ENCODE results near the gene TPTE2. TPM values are rescaled to one million over a fixed set of nuclear protein-coding genes. Genes with fewer than 3 reads are reported as not detected.

TPTE2 gene
- total RNA-seq, 4 donors from 2014 or later, result not detected

GRCh38 chr13:19592657-19593180 is 31.4 kb upstream of the TPTE2 start:
- Histone ChIP-seq H3K27me3 (peaks cover 9% of the 10 kb centered on the region), H3K27ac (no peak overlapping the region), H3K4me1 (no peaks in the 10 kb centered on the region), H3K36me3 (no peaks in the 10 kb centered on the region), H3K9me3 (no peaks in the 10 kb centered on the region), H3K4me3 (no peak overlapping the region)
- ATAC-seq, result no peak
- 71 to 83% methylated on average over 1 of the region's 1 CpG for WGBS, 2 donors (ENCODE audit: low coverage in 1 of 2)
- TF ChIP-seq EP300 (IDR thresholded peaks at IDR 0.05), result no peak
- no peak for TF ChIP-seq CTCF (IDR thresholded peaks at IDR 0.05)
- no peak for TF ChIP-seq POLR2AphosphoS5 (IDR thresholded peaks at IDR 0.05)
- no peak for TF ChIP-seq POLR2A (IDR thresholded peaks at IDR 0.05)

DNA sequence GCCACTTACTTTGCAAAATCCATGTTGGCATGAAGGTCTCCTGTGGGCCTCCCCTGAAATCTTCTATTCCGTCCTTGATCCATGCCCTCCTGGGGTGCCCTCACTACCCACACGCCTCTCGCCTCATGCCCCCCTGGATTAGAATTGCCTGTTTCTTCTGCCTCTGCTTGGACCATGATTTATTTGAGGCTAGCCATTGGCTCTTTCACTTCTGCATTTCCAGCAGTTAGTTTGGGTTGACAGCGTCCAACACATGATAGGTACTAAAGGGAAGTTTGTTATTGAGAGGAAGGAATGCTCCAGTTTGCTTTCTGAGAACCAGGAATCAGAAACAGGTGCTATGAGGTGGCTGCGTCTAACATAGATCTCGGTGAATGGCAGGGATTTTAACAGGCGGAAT is 30.5 kb upstream of the TPTE2 start:
- 78 to 79% methylated on average over 4 to 6 of the region's 7 CpGs for WGBS, 2 donors (ENCODE audit: low coverage in 1 of 2)
- H3K9me3 ChIP-seq, result no peaks in the 10 kb centered on the region
- no peak for ATAC-seq
- H3K27me3 ChIP-seq, result peaks cover 9% of the 10 kb centered on the region
- no peak overlapping the region for H3K4me3 ChIP-seq
- H3K36me3 ChIP-seq, result no peaks in the 10 kb centered on the region
- TF ChIP-seq POLR2AphosphoS5 (IDR thresholded peaks at IDR 0.05), result no peak
- no peak for TF ChIP-seq EP300 (IDR thresholded peaks at IDR 0.05)
- no peak for TF ChIP-seq POLR2A (IDR thresholded peaks at IDR 0.05)
- TF ChIP-seq CTCF (IDR thresholded peaks at IDR 0.05), result no peak
- H3K4me1 ChIP-seq, result no peaks in the 10 kb centered on the region
- no peak overlapping the region for H3K27ac ChIP-seq

DNA sequence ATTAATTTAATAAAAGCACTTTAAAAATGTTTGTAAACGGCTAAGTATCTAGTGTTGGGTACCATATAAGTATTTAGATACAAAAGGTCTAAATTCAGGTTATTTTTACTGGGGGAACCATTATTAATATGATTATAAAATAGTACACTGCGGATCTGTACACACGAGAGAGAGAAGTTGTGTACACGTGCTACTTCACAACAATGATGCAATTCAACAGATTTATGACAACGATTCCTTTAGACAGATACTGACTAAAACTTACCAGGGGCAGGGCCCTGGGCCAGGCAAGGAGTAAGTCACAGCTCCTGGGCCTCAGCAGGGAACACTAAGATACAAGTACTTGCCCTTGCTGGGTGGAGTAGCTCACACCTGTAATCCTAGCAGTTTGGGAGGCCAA is 29.1 kb upstream of the TPTE2 start:
- TF ChIP-seq POLR2A (IDR thresholded peaks at IDR 0.05), result no peak
- no peak for TF ChIP-seq CTCF (IDR thresholded peaks at IDR 0.05)
- no peak for TF ChIP-seq EP300 (IDR thresholded peaks at IDR 0.05)
- TF ChIP-seq POLR2AphosphoS5 (IDR thresholded peaks at IDR 0.05), result no peak
- Histone ChIP-seq H3K4me3 (no peak overlapping the region), H3K36me3 (no peaks in the 10 kb centered on the region), H3K4me1 (no peaks in the 10 kb centered on the region), H3K27me3 (peaks cover 9% of the 10 kb centered on the region), H3K27ac (no peak overlapping the region), H3K9me3 (no peaks in the 10 kb centered on the region)
- no peak for ATAC-seq
- WGBS, 2 donors (ENCODE audit: low coverage in 1 of 2), result 74 to 77% methylated on average over 2 to 5 of the region's 5 CpGs

- no peak for ATAC-seq
- no peaks in the 10 kb centered on the region for H3K9me3 ChIP-seq
- 65% methylated on average over 2 of the region's 2 CpGs; no CpG with 5 or more reads in 1 of the 2 donors for WGBS, 2 donors (ENCODE audit: low coverage in 1 of 2)
- no peak for TF ChIP-seq POLR2AphosphoS5 (IDR thresholded peaks at IDR 0.05)
- TF ChIP-seq POLR2A (IDR thresholded peaks at IDR 0.05), result no peak
- no peak for TF ChIP-seq EP300 (IDR thresholded peaks at IDR 0.05)
- no peak for TF ChIP-seq CTCF (IDR thresholded peaks at IDR 0.05)
- H3K4me3 ChIP-seq, result no peak overlapping the region
- no peaks in the 10 kb centered on the region for H3K36me3 ChIP-seq
- H3K27ac ChIP-seq, result no peak overlapping the region
- H3K4me1 ChIP-seq, result no peaks in the 10 kb centered on the region
- H3K27me3 ChIP-seq, result peaks cover 9% of the 10 kb centered on the region
Measured at GRCh38 chr13:19589312-19589711, 28.0 kb upstream of the TPTE2 start.

DNA sequence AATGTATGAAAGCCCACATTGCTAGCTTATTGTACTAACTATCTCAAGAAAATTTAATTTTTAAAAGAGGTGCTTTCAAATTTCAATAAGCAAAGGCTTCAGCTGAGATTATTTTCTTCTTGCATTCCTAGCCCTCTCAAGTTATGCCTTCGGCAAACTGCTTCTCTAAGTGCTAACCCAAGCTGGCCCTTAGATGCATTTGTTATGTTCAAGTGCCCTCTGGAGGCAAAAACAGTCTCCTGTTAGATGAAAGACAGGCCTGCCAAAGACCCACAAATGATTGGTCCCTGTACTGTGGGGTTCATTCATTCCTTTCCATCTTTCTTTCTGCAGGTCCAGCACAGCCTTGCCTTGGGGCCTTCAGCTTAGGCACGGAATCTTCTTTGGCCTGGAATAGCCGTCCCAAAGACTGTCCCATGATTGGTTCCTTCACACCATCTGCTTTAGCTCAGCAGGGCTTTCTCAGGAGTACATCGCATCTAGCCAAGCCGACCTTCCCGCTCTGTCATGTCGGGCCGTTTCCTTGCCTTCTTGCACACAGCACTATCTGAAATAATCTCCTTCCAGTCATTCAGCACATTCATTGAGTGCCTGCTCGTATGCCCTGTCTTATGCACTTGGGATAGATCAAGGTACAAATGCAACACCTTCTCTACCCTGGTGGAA is 26.4 kb upstream of the TPTE2 start:
- Histone ChIP-seq H3K9me3 (no peaks in the 10 kb centered on the region), H3K27me3 (peaks cover 9% of the 10 kb centered on the region), H3K27ac (no peak overlapping the region), H3K4me3 (no peak overlapping the region), H3K36me3 (no peaks in the 10 kb centered on the region), H3K4me1 (no peaks in the 10 kb centered on the region)
- WGBS, 2 donors (ENCODE audit: low coverage in 1 of 2), result 41 to 63% methylated on average over 9 of the region's 9 CpGs
- TF ChIP-seq POLR2A (IDR thresholded peaks at IDR 0.05) (no peak), EP300 (IDR thresholded peaks at IDR 0.05) (no peak), POLR2AphosphoS5 (IDR thresholded peaks at IDR 0.05) (no peak), CTCF (IDR thresholded peaks at IDR 0.05) (peak in 2 of 4 experiments; percentile 7 to 55)
- ATAC-seq, result no peak
